ENCODE data around the gene CNTNAP3.
"Not testable (repeated sequence)": the region's sequence is repeated elsewhere in the genome, so short reads cannot be mapped to it uniquely, and the experiment has no call there.

DNA sequence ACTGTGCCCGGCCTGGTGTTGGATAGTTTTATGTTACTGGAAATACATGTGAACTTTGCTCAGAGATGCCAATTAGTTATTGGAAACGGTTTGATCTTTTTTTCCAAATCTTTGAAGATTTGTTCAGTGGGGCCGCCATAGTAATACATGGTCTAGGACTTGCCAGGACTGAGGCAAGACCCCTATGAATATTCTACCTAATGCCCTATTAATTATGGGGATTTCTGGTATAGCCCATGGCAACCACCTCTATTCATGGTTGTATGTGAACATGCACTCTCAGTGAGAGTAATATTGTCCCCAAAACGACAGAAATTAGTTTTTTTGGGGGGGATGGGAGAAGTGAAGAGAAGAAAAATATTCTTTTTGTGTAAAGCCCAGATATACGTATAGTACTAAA, 220.3 kb downstream of the CNTNAP3 start:
- not testable (repeated sequence) for TF ChIP-seq EZH2phosphoT487 (IDR thresholded peaks at IDR 0.05; ENCODE audit: insufficient read depth, low read depth); EZH2 (IDR thresholded peaks at IDR 0.05; ENCODE audit: insufficient read depth, poor library complexity, severe bottlenecking)
